Measurements from ENCODE around the gene DCUN1D1.

DNA sequence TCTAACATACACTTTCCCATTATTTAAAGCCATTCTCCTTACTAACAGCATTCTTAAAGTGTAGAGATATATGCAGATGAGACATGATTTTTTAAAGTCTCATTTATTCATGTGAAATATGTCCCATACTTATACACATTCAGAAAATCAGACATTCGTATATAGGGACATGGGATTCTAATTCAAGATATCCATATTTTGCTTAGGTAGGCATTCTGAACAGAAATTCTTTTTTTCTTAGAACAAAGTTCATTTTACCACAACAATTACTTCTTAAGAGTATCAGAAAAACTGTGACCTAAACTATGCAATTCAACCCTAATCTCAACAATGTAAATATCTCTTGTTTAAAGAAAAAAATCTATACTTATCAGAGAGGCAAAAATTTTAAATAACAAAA, 16.2 kb downstream of the DCUN1D1 start:
- no peak for TF ChIP-seq CTCF (IDR thresholded peaks at IDR 0.05; ENCODE audit: insufficient read depth, low read length, poor library complexity, severe bottlenecking)
- TF ChIP-seq EZH2phosphoT487 (conservative IDR thresholded peaks at IDR 0.05; ENCODE audit: low read length) = no peak

Data from SU-DHL-6 (cell line).